Measurements from ENCODE around the gene FKBP15.
"Not testable (repeated sequence)": the region's sequence is repeated elsewhere in the genome, so short reads cannot be mapped to it uniquely, and the experiment has no call there.

Gene FKBP15

DNA sequence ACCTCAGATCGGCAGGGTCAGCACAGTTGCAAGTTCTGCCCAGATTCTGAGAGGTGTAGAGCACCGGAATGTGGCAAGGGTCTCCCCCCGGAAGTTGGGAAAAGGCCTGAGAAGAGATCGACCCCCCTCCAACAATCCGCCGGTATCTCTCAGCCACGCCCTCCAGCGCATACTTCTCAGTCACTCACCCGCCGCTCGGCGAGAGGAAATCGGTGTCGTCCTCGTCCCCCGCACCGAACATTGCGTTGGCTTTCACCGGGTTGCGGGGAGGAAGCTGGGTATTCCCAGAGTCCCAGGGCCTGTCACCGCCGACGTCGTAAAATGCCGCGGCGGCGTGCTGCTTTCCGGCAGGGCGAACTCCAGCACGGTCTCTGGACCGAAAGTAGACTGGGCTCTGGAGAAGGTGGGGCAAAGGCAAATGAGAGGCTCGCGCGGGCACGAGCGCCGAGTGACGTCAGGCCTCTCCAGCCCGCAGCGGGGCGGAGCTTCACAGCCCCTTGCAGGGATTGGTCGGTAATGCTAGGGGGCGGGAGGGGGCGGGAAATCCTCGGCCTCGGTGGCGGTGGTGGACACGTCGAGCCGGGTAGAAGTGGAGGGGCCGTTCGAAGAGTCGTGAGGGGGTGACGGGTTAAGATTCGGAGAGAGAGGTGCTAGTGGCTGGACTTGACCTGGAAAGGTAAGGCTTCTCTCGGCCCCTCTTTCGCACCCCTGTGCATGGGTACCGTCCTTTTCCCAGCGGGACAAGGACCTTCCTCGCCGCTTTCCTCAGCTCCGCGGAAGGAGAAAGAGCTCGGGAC, at the start of gene FKBP15, which contains the start of gene SLC31A1:
FKBP15 (minus strand) TSS at position 275 of the 797 bp plus-strand sequence; CDS start at position 241, 34 bp downstream.
SLC31A1 (plus strand) TSS at position 542 of the 797 bp plus-strand sequence. CDS start 34,605 bp downstream, outside the sequence.
- peak; percentile 97 for DNase-seq

DNA sequence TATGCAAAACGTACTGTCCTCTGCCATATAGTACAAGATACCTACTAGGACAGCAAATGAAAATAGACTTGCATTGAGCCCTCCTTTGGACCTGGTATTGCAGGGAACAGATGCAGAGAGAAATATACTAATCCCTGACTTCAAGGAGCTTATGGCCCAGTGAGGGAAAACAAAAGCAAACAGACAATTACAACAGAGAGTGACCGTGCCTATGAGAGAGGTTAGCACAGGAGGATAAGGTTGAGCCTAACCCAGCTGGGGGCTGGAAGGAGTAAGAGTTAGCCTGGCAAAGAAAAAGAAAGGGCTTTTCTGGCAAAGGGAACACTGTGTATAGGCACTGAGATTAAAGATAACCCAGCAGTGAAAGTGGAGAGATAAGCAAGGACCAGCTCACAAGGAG, 48.8 kb upstream of the FKBP15 start:
- no peak for DNase-seq

- no peak for DNase-seq
Observed at GRCh38 chr9:113269355-113269754, 48.3 kb upstream of the FKBP15 start.

GRCh38 chr9:113267911-113268566, 47.0 kb upstream of the FKBP15 start:
- no peak for DNase-seq

- DNase-seq = no peak
Observed at GRCh38 chr9:113266174-113266573, 45.1 kb upstream of the FKBP15 start.

GRCh38 chr9:113261917-113262671, 41.0 kb upstream of the FKBP15 start:
- DNase-seq = no peak

GRCh38 chr9:113258282-113258681, 37.2 kb upstream of the FKBP15 start:
- no peak for DNase-seq

DNA sequence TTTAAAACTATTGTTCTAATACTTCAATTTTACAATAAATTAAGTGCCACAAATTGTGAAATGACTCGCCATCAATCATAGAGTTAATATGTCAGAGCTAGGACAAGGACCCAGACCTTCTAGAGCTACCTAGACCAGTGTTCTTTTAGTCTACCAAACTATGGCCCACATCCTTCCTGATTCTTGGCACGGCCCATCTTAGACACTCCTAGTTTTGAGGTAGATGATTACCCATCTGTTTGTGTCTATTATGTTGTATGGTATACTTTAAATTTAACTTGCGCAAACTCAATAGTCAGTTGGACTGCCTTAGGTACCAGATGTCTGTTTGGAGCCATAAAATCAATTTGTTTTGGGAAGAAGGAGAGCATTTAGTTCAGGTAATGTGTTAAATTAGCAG, 36.8 kb upstream of the FKBP15 start:
- DNase-seq = no peak

DNA sequence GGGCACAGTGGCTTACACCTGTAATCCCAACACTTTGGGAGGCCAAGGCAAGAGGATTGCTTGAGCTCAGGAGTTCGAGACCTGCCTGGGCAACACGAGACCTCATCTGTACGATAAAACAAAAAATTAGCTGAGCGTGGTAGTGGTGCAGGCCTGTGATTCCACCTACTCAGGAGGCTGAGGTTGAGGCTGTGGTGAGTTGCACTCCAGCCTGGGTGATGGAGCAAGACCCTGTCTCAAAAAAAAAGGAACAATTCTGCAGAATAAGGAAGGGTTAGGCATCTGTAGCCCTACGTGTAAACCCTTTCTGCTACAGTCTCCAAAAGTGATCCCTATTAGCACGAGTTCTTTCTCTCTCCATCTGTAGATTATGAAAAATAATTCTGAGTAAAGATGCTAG, 34.4 kb upstream of the FKBP15 start:
- DNase-seq = no peak

GRCh38 chr9:113254991-113255390, 33.9 kb upstream of the FKBP15 start:
- DNase-seq = no peak

GRCh38 chr9:113250807-113251206, 29.7 kb upstream of the FKBP15 start:
- no peak for DNase-seq

DNA sequence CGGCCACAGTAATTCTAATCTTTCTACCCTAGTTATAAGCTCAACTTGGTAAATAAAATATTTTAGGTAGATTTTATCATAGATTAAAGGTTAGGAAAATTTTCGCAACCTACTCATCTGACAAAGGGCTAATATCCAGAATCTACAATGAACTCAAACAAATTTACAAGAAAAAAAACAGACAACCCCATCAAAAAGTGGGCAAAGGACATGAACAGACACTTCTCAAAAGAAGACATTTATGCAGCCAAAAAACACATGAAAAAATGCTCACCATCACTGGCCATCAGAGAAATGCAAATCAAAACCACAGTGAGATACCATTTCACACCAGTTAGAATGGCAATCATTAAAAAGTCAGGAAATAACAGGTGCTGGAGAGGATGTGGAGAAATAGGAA, 28.6 kb upstream of the FKBP15 start:
- DNase-seq = not testable (repeated sequence)

DNA sequence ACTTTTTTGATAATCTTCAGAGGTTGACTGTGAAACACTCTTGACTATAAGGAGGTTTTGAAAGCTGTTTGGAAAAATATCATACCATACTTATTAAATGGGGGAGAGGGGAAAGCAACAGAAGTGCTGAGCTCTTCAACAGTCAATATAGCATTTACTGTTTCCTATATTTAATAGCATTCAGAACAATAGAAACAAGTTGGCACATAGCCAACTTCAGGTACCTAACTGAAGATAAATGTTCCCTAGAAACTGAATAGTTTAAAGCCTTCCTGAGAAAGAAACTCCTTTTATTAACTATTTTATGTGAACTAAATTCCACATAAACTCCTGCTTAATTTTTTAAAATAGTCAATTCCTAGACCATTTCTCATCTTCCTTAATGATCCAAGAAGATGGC, 26.6 kb upstream of the FKBP15 start:
- no peak for DNase-seq

DNA sequence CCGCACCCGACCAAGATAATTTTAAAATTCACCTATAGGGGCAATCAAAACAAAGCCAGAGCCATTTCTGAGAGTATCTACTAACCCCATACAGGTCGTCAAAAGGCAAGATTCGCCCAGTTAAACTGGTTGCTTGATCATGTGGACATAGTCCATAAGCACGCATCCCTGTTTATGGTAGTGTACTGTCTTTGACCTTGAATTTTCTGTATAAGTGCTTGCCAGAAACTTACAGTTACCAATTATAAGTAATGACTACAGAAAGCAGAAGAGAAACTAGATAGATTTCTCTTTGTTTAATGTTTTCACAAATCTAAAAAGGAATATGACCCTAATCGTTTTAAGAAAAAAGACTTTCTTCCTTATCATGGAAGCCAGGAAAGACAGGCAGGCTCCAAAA, 25.9 kb upstream of the FKBP15 start:
- DNase-seq = no peak

- no peak for DNase-seq
Observed at GRCh38 chr9:113245894-113246293, 24.8 kb upstream of the FKBP15 start.

DNA sequence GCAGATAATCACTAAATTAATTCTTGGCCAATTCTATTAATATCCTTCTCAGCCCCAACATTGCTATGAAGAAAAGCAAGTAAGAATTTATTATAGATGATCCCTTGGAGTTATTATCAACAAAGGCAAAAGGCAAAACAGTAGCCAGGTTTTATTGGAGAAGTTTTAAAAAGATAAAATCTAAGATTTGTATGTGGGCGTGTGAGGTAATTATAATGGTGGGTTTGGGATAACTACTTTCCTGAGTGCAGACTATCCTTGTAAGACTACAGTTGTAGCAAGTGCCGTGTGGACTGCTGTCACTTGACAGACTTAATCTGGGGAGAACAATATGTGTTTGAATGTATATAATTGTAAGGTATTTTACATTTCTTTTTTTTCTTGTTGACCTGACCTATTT, 23.5 kb upstream of the FKBP15 start:
- no peak for DNase-seq

DNA sequence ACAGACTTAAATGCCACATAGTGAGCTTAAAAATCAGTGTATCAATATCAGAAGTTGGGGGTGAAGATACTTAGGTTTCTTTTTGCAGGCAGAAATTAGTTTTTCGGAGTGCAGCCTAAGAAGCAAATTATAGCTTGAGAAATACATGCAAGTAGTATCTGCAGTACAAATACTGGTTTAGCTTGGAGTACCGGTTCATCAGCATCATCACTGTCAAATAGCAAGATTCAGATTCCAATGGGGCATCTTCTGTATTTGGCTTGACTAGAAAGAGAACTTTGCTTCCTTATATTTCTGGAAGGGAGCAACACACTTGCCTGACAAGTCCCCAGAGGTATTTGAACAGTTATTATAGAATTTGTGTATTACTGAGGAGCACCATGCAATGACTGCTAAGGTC, 20.1 kb upstream of the FKBP15 start:
- no peak for DNase-seq

DNA sequence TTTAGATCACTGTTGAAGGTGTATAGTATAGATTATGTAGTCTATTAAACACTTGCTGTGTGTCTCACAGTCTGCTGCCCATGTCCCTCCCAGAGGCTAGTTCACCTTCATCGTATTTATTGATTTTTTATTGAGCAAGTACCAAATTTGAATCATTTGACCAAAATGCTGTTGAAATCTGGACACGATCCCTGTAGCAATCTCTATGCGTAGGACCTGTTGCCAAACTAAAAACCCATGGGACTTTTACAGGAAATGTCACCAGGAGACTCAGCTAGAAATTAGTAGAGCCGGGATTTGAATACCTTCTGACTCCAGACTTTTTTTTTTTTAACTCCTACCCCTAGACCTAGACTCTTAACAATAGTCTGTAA, 17.8 kb upstream of the FKBP15 start:
- DNase-seq = no peak

DNA sequence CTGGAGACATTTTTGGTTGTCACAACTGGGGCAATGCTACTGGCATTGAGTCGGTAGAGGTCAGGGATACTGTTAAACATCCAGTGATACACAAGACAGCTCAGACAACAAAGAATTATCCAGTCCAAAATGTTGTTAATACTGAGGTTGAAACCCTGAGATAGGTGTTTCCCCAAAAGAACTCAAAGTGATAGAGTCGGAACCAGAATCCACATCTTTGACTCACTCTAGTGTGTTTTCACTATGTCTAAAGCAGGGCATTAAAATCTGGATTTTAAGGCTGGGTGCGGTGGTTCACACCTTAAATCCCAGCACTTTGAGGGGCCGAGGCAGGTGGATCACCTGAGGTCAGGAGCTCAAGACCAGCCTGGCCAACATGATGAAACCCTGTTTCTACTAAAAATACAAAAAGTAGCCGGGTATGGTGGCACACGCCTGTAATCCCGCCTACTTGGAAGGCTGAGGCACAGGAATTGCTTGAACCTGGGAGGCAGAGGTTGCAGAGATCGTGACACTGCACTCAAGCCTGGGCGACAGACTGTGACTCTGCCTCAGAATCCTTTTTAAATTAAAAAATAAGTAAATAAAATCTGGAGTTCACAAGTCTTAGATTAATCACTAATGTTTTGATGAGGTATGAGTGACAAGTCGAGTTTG, 17.3 kb upstream of the FKBP15 start:
- no peak for DNase-seq

DNA sequence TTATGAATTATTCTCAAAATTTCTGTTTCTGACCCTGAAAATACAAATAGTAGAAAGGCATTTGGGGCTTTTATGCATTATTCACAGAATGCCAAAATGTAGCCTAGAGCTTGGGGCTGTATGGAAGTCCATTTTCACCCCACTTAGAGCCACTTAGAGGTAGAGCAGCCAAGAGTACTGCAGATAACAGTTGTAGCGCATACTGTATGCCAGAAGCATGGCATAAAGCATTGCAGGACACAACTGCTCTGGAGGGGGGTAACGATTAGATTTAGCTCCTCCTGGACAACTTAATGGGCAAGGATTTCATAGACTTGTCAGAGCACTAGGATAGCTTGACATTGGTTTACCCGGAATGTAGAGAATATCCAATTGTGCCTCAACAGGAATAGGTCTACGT, 15.9 kb upstream of the FKBP15 start:
- no peak for DNase-seq

DNA sequence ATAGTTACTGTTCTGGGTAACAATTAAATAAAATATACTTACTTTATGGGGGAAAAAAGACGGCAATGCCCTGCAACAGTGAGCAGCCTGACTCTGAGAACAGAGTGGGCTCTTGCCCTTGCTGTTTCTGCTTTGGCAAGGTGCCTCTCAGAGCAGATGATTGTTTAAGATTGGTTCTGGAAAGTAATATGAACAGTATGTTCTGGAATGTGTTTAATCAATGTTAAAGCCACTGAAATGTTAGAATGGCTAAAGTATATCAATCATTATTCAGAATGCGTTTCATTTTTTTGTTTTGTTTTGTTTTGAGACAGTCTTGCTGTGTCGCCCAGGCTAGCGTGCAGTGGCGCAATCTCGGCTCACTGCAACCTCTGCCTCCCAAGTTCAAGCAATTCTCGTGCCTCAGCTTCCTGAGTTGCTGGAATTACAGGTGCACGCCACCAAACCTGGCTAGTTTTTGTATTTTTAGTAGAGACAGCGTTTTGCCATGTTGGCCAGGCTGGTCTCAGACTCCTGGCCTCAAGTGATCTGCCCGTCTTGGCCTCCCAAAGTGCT, 14.7 kb upstream of the FKBP15 start:
- DNase-seq = not testable (repeated sequence)

GRCh38 chr9:113231701-113232100, 10.6 kb upstream of the FKBP15 start:
- DNase-seq = no peak

GRCh38 chr9:113228130-113228665, 7.1 kb upstream of the FKBP15 start:
- DNase-seq = no peak

All from NCI-H774 (cell line).